Ectodermal cell (in vitro differentiated cells): Measurements from ENCODE around the gene FXYD2.

Experiments
- H3K27ac ChIP-seq: 2 replicates; pipeline ENCODE4 v1.7.0; 2013; ENCODE audit warnings: mild to moderate bottlenecking, low read depth, low read length; ENCODE audit not compliant: insufficient read depth, poor library complexity, severe bottlenecking
- H3K27me3 ChIP-seq: 2 replicates; pipeline ENCODE4 v1.7.0; 2013; ENCODE audit warnings: mild to moderate bottlenecking, low read length; ENCODE audit not compliant: insufficient read depth, control insufficient read depth, poor library complexity, severe bottlenecking
- H3K36me3 ChIP-seq: one replicate; pipeline ENCODE4 v1.7.0; 2013; ENCODE audit warnings: low read length; ENCODE audit not compliant: control insufficient read depth, insufficient read depth
- H3K4me1 ChIP-seq: one replicate; pipeline ENCODE4 v1.7.0; 2013; ENCODE audit warnings: low read length; ENCODE audit not compliant: control insufficient read depth, insufficient read depth
- H3K4me3 ChIP-seq: 2 replicates; pipeline ENCODE4 v1.7.0; 2013; ENCODE audit warnings: low read depth, low read length, control low read depth; ENCODE audit not compliant: insufficient read depth
- H3K9me3 ChIP-seq: 2 replicates; pipeline ENCODE4 v1.7.0; 2013; ENCODE audit warnings: mild to moderate bottlenecking, low read length, moderate library complexity; ENCODE audit not compliant: control insufficient read depth
- WGBS, 2 experiments: methylation state at CpG; one replicate each; pipeline ENCODE4 v1.1.7; 2013; ENCODE audit warnings: missing lambda C conversion rate in 2 of 2; 5-methylcytosine and 5-hydroxymethylcytosine counted together

Gene FXYD2

DNA sequence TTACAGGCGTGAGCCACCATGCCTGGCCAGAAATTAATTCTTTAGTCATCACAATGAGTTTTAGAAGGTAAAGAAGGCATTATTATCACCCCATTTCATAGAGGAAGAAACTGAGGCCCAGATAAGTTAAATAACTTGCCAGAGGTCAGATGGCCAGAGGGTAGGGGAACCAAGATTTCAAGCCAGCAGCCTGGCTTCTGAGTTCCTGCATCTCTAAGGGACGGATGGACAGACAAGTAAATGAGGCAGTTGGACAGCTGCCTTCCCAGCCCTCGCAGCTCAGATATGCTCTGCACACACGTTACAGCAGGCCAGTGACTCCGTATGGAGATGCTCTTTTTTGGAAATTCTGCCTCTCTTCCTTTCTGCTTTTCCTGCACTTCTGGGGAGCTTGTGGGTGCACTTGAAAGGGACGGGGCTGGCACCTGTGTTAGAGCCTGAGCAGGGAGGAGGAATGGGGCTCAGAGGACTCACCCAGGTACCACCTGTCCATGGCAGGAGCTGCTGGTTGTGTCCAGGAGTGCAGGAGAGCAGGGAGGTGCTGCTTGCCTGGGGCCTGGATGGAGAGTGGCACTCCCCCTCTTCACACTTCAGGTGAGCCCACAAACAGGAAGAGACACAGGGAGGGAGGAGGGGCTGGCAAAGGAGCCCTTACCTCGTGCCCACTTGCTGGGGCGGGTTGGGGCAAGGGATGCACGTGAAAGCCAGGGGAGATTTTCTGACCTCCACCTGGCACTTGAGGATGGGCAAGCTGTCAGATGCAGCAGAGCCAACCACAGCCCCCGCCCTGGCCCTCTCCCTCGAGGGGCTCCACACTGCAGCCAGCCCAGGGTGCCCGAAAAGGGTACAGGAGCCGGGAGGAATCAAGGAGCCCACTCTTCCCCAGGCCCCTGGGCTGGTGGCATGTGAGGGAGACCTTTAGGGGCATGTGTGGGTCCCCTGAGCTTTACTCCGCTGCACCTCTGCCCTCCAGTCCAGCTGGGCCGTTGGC is 3.3 kb upstream of the FXYD2 start:
- WGBS, 2 experiments, result 90 to 91% methylated on average over 15 of the region's 15 CpGs
- Histone ChIP-seq H3K27me3 (no peaks in the 10 kb centered on the region), H3K36me3 (no peaks in the 10 kb centered on the region), H3K4me3 (no peak overlapping the region), H3K4me1 (peaks cover 9% of the 10 kb centered on the region), H3K27ac (no peak overlapping the region), H3K9me3 (no peaks in the 10 kb centered on the region)

DNA sequence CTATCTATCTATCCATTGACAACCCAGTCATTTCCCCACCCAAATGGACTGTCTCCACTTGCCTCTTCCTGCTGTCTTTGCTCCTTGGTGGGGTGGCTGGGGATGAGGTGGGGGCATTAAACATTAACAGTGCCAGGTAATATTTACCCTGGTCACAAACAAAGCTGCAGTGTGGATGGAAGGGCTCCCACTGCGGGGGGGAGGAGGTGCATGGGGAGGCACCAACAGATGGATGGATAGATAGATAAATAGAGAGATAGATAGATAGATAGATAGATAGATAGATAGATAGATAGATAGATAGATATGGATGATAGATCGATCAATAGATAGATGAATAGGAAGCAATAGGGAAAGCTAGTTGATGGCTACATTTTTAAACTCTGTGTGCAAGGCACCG is 2.3 kb upstream of the FXYD2 start:
- WGBS, 2 experiments, result 86 to 93% methylated on average over 3 of the region's 3 CpGs
- Histone ChIP-seq H3K4me1 (peaks cover 9% of the 10 kb centered on the region), H3K36me3 (no peaks in the 10 kb centered on the region), H3K27me3 (no peaks in the 10 kb centered on the region), H3K4me3 (no peak overlapping the region), H3K27ac (no peak overlapping the region), H3K9me3 (no peaks in the 10 kb centered on the region)

DNA sequence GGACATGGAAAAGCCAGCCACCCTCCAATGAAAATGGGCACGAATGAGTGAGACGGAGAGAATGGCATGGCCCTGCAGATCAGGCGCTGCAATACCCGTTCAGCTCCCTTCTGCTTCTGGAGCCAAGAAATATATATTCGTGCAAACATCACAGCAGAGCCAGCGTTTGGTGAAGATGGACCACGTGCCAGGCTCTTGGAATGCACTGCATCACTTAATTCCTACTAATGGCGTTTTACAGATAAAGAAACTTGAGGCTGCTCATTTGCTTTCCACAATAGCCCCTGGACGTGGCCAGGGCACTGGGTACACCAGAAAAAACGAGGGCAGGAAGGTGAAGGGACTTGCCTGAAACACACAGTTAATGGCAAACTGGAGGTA is 1.6 kb upstream of the FXYD2 start:
- Histone ChIP-seq H3K4me3 (no peak overlapping the region), H3K36me3 (no peaks in the 10 kb centered on the region), H3K27ac (no peak overlapping the region), H3K4me1 (peaks cover 7% of the 10 kb centered on the region), H3K27me3 (no peaks in the 10 kb centered on the region), H3K9me3 (no peaks in the 10 kb centered on the region)
- 81% methylated on average over 10 of the region's 10 CpGs for WGBS, 2 experiments

DNA sequence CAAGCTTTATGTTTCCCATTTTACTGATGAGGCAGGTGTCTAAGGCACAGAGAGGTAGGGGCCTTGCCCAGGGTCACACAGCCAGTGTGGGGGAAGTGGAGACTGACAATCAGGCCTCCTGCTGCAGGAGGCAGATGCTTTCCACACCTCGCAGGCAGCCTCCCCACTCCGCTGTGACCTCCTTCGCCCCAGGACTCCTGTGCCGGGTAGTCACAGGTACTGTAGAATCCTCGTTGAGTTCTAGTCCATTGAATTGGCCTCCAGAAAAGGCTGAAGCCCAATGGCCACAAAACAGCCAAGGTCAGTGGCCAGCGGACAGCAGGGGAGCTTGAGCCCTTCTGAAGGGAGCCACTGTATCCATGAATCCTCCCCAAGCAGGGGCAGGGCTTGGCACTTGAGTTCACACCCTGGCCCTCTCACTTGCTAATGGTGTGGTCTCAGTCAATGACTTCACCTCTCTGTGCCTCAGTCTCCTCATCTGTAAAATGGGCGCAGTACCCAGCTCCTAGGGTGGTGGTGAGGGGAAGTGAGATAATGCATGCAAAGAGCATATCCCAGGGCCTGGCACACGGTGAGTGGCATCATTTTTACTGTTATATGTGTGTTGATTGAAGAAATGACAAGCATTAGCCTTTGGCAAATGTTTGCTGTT is 1.1 kb upstream of the FXYD2 start:
- H3K9me3 ChIP-seq, result no peaks in the 10 kb centered on the region
- H3K27ac ChIP-seq, result no peak overlapping the region
- H3K4me1 ChIP-seq, result peaks cover 2% of the 10 kb centered on the region
- no peak overlapping the region for H3K4me3 ChIP-seq
- no peaks in the 10 kb centered on the region for H3K36me3 ChIP-seq
- no peaks in the 10 kb centered on the region for H3K27me3 ChIP-seq
- 87 to 90% methylated on average over 8 of the region's 8 CpGs for WGBS, 2 experiments

DNA sequence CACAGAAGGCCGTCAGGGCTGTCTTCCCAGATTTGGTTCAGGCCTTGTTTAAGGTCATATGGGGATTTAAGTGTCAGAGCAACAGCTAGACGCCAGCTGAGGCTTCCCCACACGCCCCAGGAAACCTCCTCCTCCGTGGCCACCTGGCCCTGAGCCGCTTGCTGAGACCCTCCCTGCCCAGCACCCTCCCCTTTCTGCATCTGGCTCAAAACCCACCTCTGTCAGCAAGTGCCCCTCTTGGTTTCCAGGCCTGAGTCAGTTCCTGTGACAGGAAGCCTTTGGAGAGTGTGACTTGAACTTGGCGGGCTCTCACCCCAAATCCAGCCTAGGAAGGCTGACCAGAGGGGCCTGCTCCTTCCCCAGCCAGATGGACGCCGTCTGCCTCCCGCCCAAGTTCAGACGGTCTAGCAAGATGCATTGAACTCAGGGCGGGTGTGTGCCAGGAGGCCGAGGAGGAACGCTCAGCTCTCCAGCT is 561 bp downstream of the FXYD2 start:
- 64 to 65% methylated on average over 13 of the region's 13 CpGs for WGBS, 2 experiments
- H3K4me1 ChIP-seq, result peaks cover 7% of the 10 kb centered on the region
- no peaks in the 10 kb centered on the region for H3K9me3 ChIP-seq
- H3K27me3 ChIP-seq, result no peaks in the 10 kb centered on the region
- H3K27ac ChIP-seq, result no peak overlapping the region
- no peak overlapping the region for H3K4me3 ChIP-seq
- no peaks in the 10 kb centered on the region for H3K36me3 ChIP-seq

DNA sequence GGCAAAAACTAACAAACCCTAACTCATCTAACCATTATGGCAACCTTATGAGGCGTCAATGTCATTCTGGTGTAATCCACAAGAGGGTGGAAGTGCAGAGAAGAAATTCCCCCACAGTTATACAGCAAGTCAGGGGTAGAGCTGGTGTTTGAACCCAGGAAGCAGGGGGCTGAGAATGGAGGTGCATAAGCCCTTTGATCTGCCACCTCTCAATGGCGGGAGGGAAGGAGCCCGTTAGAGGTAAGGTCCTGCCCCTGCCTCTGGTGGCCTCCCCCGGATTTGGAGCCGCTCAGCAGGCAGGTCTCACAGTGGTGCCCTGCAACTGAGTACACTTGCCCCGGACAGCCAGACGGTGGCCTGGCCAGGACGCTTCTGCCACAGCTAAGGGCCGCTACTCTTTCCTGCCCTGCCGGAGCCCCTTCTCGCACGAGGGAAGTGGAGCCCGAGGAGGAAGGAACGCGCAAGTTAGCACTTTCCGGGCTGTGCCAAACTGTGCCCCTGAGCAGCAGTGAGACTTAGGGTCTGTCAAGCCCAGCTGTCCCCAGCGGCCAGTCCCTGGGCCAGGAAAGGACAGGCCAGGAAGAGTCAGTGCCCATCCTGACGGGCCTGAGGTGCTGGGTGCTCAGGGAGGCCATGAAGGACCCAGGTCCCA is 1.1 kb downstream of the FXYD2 start:
- Histone ChIP-seq H3K4me1 (peaks cover 7% of the 10 kb centered on the region), H3K4me3 (no peak overlapping the region), H3K36me3 (no peaks in the 10 kb centered on the region), H3K27me3 (no peaks in the 10 kb centered on the region), H3K9me3 (no peaks in the 10 kb centered on the region), H3K27ac (no peak overlapping the region)
- WGBS, 2 experiments, result 74 to 78% methylated on average over 18 of the region's 18 CpGs

DNA sequence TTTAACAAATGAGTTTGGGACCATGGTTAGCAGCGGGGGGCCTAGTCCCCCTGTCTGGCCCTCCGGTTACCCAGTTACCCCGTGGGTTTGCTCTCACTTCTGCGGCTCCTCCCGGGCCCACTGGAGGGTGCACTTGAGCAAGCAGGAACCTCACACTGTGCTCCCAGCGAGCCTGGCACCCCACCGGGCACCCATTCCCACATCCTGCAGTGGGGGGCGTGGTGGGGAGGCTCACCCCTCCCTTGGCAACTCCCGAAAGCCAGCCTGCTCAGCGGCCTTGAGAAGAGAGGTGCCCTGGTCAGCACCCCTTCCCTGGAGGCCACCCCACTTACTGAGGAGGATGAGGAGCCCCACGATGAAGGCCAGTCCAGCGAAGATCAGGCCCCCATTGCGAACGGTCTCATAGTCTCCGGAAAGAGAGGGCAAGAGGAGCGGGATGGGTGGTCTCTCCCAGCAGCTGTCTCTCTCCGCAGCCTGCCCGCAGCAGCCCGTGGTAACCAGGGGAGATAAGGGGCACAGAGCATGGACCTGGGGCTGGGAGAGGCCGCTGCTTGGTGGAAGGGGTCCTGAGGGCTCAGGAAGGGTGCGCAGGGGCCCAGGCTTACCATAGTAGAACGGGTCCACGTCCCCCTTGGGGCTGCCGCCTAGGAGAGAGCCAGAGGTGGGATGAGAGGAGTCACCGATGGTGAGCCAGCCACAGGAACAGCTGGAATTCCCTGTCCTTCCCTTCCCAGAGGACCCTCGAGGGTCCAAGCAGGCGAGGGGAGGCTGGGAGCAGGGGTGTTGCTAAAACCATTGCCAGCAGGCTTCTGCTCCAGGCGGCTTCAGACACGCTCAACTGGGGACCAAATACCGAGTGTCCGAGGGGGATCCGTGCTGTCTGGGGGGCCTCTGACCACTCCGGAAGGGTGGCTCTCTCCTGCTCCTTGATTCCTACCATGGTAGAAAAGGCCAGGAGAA is 2.2 kb downstream of the FXYD2 start:
- no peaks in the 10 kb centered on the region for H3K27me3 ChIP-seq
- H3K9me3 ChIP-seq, result no peaks in the 10 kb centered on the region
- H3K27ac ChIP-seq, result no peak overlapping the region
- WGBS, 2 experiments, result 77 to 80% methylated on average over 33 of the region's 33 CpGs
- H3K4me3 ChIP-seq, result no peak overlapping the region
- peaks cover 10% of the 10 kb centered on the region for H3K4me1 ChIP-seq
- H3K36me3 ChIP-seq, result no peaks in the 10 kb centered on the region

DNA sequence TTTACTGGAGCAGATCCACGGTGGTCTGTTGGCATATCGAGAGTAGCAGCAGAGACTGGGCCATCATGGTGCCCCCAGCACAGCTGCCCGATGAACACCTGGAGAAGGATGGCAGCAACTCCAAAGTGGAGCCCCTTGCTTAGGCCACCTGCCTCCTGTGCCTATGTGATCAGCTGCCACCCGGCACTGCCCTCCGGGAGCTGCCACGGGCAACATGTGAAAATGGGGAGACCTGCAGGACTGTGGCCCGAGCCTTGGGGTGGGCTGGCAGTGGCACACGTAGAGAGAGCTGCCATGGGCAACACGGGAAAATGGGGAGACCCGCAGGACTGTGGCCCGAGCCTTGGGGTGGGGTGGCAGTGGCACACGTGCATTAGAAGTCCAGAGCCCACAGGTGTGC is 3.1 kb downstream of the FXYD2 start:
- H3K36me3 ChIP-seq, result no peaks in the 10 kb centered on the region
- H3K4me1 ChIP-seq, result peaks cover 20% of the 10 kb centered on the region
- H3K27ac ChIP-seq, result no peak overlapping the region
- no peak overlapping the region for H3K4me3 ChIP-seq
- WGBS, 2 experiments, result 89 to 90% methylated on average over 12 of the region's 12 CpGs
- H3K27me3 ChIP-seq, result no peaks in the 10 kb centered on the region
- no peaks in the 10 kb centered on the region for H3K9me3 ChIP-seq

DNA sequence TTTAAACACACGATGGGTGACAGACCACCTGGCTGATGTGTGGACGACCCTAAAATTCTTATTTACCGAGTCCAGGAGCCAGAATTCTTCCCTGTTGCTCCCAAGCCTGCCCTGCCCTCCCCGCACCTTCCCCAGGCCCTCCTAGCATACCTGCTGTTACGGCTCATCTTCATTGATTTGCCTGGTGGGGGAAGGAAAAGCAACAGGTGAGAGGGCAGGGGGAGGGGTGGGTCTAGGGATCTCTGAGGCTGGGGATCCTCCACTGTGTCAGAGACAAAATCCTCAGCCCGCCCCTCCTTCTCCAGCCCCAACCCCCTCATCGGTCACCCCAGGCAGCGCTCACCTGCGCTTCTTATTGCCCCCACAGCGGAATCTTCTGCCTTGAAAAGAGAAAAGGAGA is 4.0 kb downstream of the FXYD2 start:
- H3K4me1 ChIP-seq, result peaks cover 29% of the 10 kb centered on the region
- no peak overlapping the region for H3K4me3 ChIP-seq
- H3K27ac ChIP-seq, result no peak overlapping the region
- no peaks in the 10 kb centered on the region for H3K36me3 ChIP-seq
- H3K9me3 ChIP-seq, result no peaks in the 10 kb centered on the region
- 73 to 81% methylated on average over 10 of the region's 10 CpGs for WGBS, 2 experiments
- H3K27me3 ChIP-seq, result no peaks in the 10 kb centered on the region
